Common myeloid progenitor, CD34-positive (primary cell): Measurements from ENCODE around the gene DLK2.

ENCODE experiments used
- CTCF ChIA-PET: fragments of 350-600 bp; sonication (Branson Sonifier 250); formaldehyde crosslinking; loops from one replicate; lab custom pipeline; 2021; ENCODE audit warnings: antibody characterized with exemption; lab: Charles Lee
- POLR2A ChIA-PET: fragments of 350-600 bp; sonication (Branson Sonifier 250); formaldehyde crosslinking; loops from one replicate; lab custom pipeline; 2021; ENCODE audit warnings: antibody characterized with exemption; lab: Charles Lee
- DNase-seq, 3 donors: peaks; one replicate each; pipeline versions ENCODE4 v3.0.0 to v3.0.0-alpha.2; 2013
- H3K27ac ChIP-seq, 2 experiments: 1 replicate in 1 of 2; 2 replicates in 1 of 2; pipeline ENCODE4 v1.7.0; 2013; ENCODE audit warnings: inconsistent platforms in 2 of 2, low read length in 2 of 2, mild to moderate bottlenecking in 2 of 2, low read depth in 1 of 2, moderate library complexity in 1 of 2; ENCODE audit not compliant: severe bottlenecking in 2 of 2, insufficient read depth in 1 of 2, poor library complexity in 1 of 2
- H3K27me3 ChIP-seq, 5 experiments: replicated peaks in 2 of 5; 1 replicate in 3 of 5; 2 replicates in 2 of 5; pipeline versions ENCODE4 v1.6.1 to v1.7.0; 2013; ENCODE audit warnings: low read length in 4 of 5, mild to moderate bottlenecking in 2 of 5, moderate library complexity in 2 of 5, inconsistent platforms in 1 of 5; ENCODE audit not compliant: insufficient read depth in 5 of 5, control insufficient read depth in 4 of 5
- H3K36me3 ChIP-seq, 4 experiments: 1 replicate in 2 of 4; 2 replicates in 2 of 4; pipeline versions ENCODE4 v1.6.1 to v1.7.0; 2013; ENCODE audit warnings: low read length in 3 of 4, control low read depth in 1 of 4, mild to moderate bottlenecking in 1 of 4; ENCODE audit not compliant: control insufficient read depth in 4 of 4, insufficient read depth in 4 of 4
- H3K4me1 ChIP-seq, 4 experiments: 1 replicate in 3 of 4; 2 replicates in 1 of 4; pipeline versions ENCODE4 v1.6.1 to v1.7.1; 2013; ENCODE audit warnings: low read length in 3 of 4, mild to moderate bottlenecking in 3 of 4, control low read depth in 1 of 4, inconsistent platforms in 1 of 4, moderate library complexity in 1 of 4; ENCODE audit not compliant: control insufficient read depth in 4 of 4, insufficient read depth in 4 of 4; ENCODE audit errors: control extremely low read depth in 1 of 4
- H3K4me3 ChIP-seq, 7 experiments: 1 replicate in 4 of 7; 2 replicates in 3 of 7; pipeline versions ENCODE4 v1.5.1 to v1.7.0; 2013; ENCODE audit warnings: mild to moderate bottlenecking in 7 of 7, low read length in 6 of 7, moderate library complexity in 6 of 7, inconsistent platforms in 2 of 7, low read depth in 2 of 7, control low read depth in 1 of 7; ENCODE audit not compliant: insufficient read depth in 4 of 7, control insufficient read depth in 1 of 7; ENCODE audit errors: extremely low read depth in 1 of 7
- H3K9me3 ChIP-seq, 5 experiments: 1 replicate in 4 of 5; 2 replicates in 1 of 5; pipeline versions ENCODE4 v1.6.1 to v1.7.1; 2013; ENCODE audit warnings: low read length in 4 of 5, mild to moderate bottlenecking in 2 of 5, inconsistent platforms in 1 of 5, low read depth in 1 of 5, moderate library complexity in 1 of 5; ENCODE audit not compliant: control insufficient read depth in 4 of 5, insufficient read depth in 2 of 5; ENCODE audit errors: control extremely low read depth in 1 of 5
- WGBS: methylation state at CpG from one replicate; pipeline ENCODE4 v1.1.5; 2013; ENCODE audit not compliant: insufficient coverage; 5-methylcytosine and 5-hydroxymethylcytosine counted together

The DLK2 gene

GRCh38 chr6:43493833-43494232 is 38.5 kb upstream of the DLK2 start:
- DNase-seq, result no peak
- no peak overlapping the region for H3K27ac ChIP-seq
- peaks cover 0 to 7% (median 6%) of the 10 kb centered on the region in 4 experiments for H3K4me1 ChIP-seq
- H3K4me3 ChIP-seq, result no peak overlapping the region
- H3K36me3 ChIP-seq, result peaks cover 2 to 38% (median 19%) of the 10 kb centered on the region in 4 experiments
- no peaks in the 10 kb centered on the region for H3K9me3 ChIP-seq
- H3K27me3 ChIP-seq, result no peaks in the 10 kb centered on the region
- POLR2A ChIA-PET, result no interaction called here
- CTCF ChIA-PET, result interaction anchor here (1.0 to 8.9 kb wide), 11 partner anchors 8 to 265 kb away, joined by 3 to 64 read pairs (median 4); partner anchors contain the start of genes DLK2 and DNPH1
- WGBS, result 100% methylated on average over 4 of the region's 7 CpGs

DNA sequence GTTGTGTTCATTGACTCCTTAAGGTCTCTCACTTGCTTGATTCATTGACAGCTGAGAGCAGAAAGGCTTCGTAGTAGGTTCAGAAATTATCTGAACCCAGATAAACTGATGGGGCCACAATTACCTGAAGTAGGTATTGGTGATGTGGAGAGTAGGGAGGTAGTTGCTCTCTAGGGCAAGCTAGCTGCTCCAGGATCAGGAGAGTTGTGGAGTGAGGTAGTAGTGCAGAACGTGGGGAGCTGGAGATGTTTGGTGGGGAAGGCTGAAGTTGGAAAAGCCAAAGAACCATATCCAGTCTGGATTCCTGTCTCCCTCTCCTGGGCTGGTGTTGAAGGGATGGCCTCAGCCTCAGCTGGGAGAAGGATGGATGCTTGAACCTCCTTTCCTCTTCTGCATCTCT is 37.9 kb upstream of the DLK2 start:
- Histone ChIP-seq H3K9me3 (no peaks in the 10 kb centered on the region), H3K36me3 (peaks cover 2 to 32% (median 15%) of the 10 kb centered on the region in 4 experiments), H3K4me3 (no peak overlapping the region), H3K27me3 (no peaks in the 10 kb centered on the region), H3K4me1 (peaks cover 0 to 7% (median 6%) of the 10 kb centered on the region in 4 experiments), H3K27ac (no peak overlapping the region)
- WGBS, result 90% methylated on average over 2 of the region's 2 CpGs
- no peak for DNase-seq
- POLR2A ChIA-PET, result no interaction called here
- CTCF ChIA-PET, result interaction anchor here (0.8 to 8.9 kb wide), 11 partner anchors 8 to 264 kb away, joined by 3 to 64 read pairs (median 4); partner anchors contain the start of genes DLK2 and DNPH1

GRCh38 chr6:43492673-43493072 is 37.3 kb upstream of the DLK2 start:
- CTCF ChIA-PET, result interaction anchor here (0.7 to 8.9 kb wide), 13 partner anchors 8 to 264 kb away, joined by 3 to 64 read pairs (median 4); partner anchors contain the start of genes DLK2 and DNPH1
- Histone ChIP-seq H3K27ac (no peak overlapping the region), H3K36me3 (peaks cover 3 to 27% (median 14%) of the 10 kb centered on the region in 4 experiments), H3K27me3 (no peaks in the 10 kb centered on the region), H3K4me3 (no peak overlapping the region), H3K9me3 (no peaks in the 10 kb centered on the region), H3K4me1 (peaks cover 0 to 7% (median 6%) of the 10 kb centered on the region in 4 experiments)
- no peak for DNase-seq
- WGBS, result 96% methylated on average over 3 of the region's 3 CpGs
- POLR2A ChIA-PET, result no interaction called here

DNA sequence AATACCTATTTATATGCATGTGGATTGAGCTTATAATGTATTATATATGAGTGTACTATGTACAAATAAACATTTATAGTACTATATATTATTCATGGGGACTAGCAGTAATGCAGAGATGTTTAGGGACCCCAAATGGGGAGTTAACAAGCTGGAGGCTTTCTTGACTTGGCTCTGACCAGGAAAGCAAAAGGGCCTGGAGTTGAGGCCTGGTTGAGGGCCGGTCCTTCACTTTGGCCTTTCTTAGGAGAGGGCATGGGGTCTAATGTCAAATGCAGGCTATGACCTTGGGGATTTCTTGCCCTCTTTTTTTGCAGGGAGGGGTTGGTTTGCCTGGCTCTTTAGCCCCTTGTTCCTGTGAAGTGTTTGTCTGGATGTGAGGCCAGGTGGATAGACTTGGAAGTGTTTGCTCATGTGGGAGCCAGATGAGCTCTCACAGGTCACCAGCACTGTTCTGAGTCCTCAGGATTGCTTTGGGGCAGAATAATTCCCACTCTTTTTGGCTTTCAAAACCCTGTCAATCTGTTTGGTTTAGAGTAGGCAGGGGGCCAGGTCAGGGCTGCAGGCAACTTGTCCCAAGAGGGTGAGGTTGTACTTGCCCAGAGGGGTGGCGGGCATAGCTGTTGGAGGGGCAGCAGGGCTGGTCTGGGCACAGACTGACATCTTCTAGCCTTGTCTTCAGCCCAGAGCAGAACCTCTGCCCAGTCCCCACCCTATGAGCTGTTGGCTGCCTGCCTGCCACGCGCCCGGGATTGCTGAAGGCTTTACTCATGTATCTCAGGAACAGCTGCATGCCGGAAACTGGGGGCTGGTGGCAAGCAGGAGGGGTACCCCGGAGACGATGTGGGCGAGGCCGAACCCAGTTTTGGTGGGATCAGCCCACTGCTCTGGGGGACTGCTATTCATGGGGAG is 36.7 kb upstream of the DLK2 start:
- no peak for DNase-seq
- Histone ChIP-seq H3K27me3 (no peaks in the 10 kb centered on the region), H3K36me3 (peaks cover 3 to 23% (median 13%) of the 10 kb centered on the region in 4 experiments), H3K4me1 (peaks cover 0 to 7% (median 6%) of the 10 kb centered on the region in 4 experiments), H3K4me3 (no peak overlapping the region), H3K9me3 (no peaks in the 10 kb centered on the region), H3K27ac (no peak overlapping the region)
- WGBS, result 99% methylated on average over 7 of the region's 10 CpGs
- CTCF ChIA-PET, result interaction anchor here (0.7 to 8.9 kb wide), 7 partner anchors 9 to 263 kb away, joined by 3 to 64 read pairs (median 4); partner anchors contain the start of genes DLK2 and DNPH1
- POLR2A ChIA-PET, result no interaction called here

GRCh38 chr6:43490523-43490939 is 35.2 kb upstream of the DLK2 start:
- POLR2A ChIA-PET, result no interaction called here

DNA sequence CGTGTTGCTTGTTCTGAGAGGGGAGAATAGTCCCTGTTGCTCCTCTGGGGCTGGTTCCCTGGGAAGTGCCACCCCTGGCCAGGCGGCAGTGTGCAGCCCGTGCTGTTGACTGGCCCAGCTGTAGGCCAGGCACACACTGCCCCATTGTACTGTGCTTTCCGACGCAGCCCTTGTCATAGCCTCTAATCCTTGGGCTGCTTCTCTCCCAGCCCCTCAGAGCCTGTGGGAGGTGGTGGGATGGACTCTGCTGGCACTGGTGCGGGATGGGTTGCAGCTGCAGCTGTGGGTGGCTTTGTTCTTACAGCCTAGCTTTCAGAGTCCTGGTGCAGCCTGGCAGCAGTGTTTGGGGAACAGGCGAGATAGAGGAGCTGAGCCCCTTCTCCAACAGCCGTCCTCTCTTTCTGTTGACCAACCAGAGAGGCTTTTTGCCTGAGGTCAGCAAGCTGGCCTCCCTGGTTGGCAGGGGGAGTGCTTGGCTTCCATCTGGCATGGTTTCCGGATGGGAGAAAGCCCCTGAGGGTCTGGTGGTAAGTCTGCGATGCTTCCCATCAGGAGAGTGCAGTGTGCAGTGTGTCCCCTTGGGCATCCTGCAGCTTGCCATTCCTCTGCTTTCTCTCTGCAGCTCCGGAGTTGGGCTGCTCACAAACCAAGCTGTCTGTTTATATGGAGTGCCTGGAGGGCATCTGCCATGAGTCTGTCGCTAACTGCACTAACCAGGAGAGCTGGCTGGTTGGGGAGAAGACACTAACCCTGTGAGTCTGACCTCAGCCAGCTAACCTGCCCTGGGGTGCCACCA is 34.1 kb upstream of the DLK2 start:
- 95% methylated on average over 9 of the region's 12 CpGs for WGBS

More at GRCh38 chr6:43490523-43490939, 35.2 kb upstream of the DLK2 start:
- Histone ChIP-seq H3K9me3 (no peaks in the 10 kb centered on the region), H3K4me3 (no peak overlapping the region), H3K36me3 (peaks cover 3 to 28% (median 11%) of the 10 kb centered on the region in 4 experiments), H3K27ac (no peak overlapping the region), H3K4me1 (peaks cover 0 to 7% (median 6%) of the 10 kb centered on the region in 4 experiments), H3K27me3 (no peaks in the 10 kb centered on the region)
- DNase-seq, result no peak
- 95% methylated on average over 5 of the region's 6 CpGs for WGBS
- CTCF ChIA-PET, result interaction anchor here (1.6 to 8.9 kb wide), 2 partner anchors 16 kb away, joined by 6 to 64 read pairs; no protein-coding TSS in a partner anchor

More for the DNA sequence above, 34.1 kb upstream of the DLK2 start:
- Histone ChIP-seq H3K27ac (no peak overlapping the region), H3K27me3 (no peaks in the 10 kb centered on the region), H3K9me3 (no peaks in the 10 kb centered on the region), H3K4me1 (no peaks in the 10 kb centered on the region), H3K4me3 (no peak overlapping the region), H3K36me3 (peaks cover 3 to 32% (median 10%) of the 10 kb centered on the region in 4 experiments)
- ChIA-PET CTCF (interaction anchor here (1.1 to 1.6 kb wide), 3 partner anchors 17 to 26 kb away, joined by 3 to 6 read pairs (median 3); no protein-coding TSS in a partner anchor), POLR2A (no interaction called here)
- no peak for DNase-seq
